HG02840 (cell line): ENCODE measurements around the gene VPS25.

Experiments
- ATAC-seq: cut with Tn5 transposase; IDR thresholded peaks from one replicate; pipeline ENCODE4 v1.9.1; 2021; ENCODE audit warnings: mild to moderate bottlenecking, moderate library complexity, moderate number of reproducible peaks; ENCODE audit not compliant: unreplicated experiment, low FRiP score

VPS25 gene

GRCh38 chr17:42792545-42792944, 19.3 kb downstream of the VPS25 start:
- ATAC-seq, result no peak

GRCh38 chr17:42795061-42795460, 21.8 kb downstream of the VPS25 start:
- ATAC-seq, result no peak

- ATAC-seq, result no peak
Measured at GRCh38 chr17:42795465-42795864, 22.2 kb downstream of the VPS25 start.

- no peak for ATAC-seq
Measured at GRCh38 chr17:42796066-42796758, 23.0 kb downstream of the VPS25 start.

GRCh38 chr17:42797067-42798007, 24.1 kb downstream of the VPS25 start:
- no peak for ATAC-seq

- ATAC-seq, result no peak
Measured at GRCh38 chr17:42798011-42798382, 24.7 kb downstream of the VPS25 start.

GRCh38 chr17:42798383-42799380, 25.4 kb downstream of the VPS25 start, which contains the start of the genes CNTD1 and COA3:
CNTD1 (plus strand) TSS chr17:42798861; CDS start chr17:42799068, 207 bp downstream.
COA3 (minus strand) TSS chr17:42798704; CDS start chr17:42798681, 23 bp downstream.
- peak; percentile 65 for ATAC-seq

GRCh38 chr17:42803074-42803883, 30.0 kb downstream of the VPS25 start:
- no peak for ATAC-seq

- ATAC-seq, result no peak
Measured at GRCh38 chr17:42804918-42805367, 31.7 kb downstream of the VPS25 start.

GRCh38 chr17:42806249-42806648, 33.0 kb downstream of the VPS25 start:
- no peak for ATAC-seq

GRCh38 chr17:42809250-42809649, 36.0 kb downstream of the VPS25 start:
- ATAC-seq, result no peak

GRCh38 chr17:42814633-42815399, 41.6 kb downstream of the VPS25 start:
- no peak for ATAC-seq

GRCh38 chr17:42817866-42818265, 44.6 kb downstream of the VPS25 start:
- ATAC-seq, result no peak

GRCh38 chr17:42818379-42818778, 45.1 kb downstream of the VPS25 start:
- no peak for ATAC-seq

- no peak for ATAC-seq
Measured at GRCh38 chr17:42819939-42820535, 46.8 kb downstream of the VPS25 start.

GRCh38 chr17:42821176-42821575, 47.9 kb downstream of the VPS25 start:
- no peak for ATAC-seq

GRCh38 chr17:42827472-42827871, 54.2 kb downstream of the VPS25 start:
- ATAC-seq, result no peak
